ENCODE measurements around the gene STK11IP. TPM values are rescaled to one million over a fixed set of nuclear protein-coding genes. Genes with fewer than 3 reads are reported as not detected.

Gene STK11IP
- total and polyA plus RNA-seq, 9 donors = 12.7 to 23.8 (median 18.9) TPM

DNA sequence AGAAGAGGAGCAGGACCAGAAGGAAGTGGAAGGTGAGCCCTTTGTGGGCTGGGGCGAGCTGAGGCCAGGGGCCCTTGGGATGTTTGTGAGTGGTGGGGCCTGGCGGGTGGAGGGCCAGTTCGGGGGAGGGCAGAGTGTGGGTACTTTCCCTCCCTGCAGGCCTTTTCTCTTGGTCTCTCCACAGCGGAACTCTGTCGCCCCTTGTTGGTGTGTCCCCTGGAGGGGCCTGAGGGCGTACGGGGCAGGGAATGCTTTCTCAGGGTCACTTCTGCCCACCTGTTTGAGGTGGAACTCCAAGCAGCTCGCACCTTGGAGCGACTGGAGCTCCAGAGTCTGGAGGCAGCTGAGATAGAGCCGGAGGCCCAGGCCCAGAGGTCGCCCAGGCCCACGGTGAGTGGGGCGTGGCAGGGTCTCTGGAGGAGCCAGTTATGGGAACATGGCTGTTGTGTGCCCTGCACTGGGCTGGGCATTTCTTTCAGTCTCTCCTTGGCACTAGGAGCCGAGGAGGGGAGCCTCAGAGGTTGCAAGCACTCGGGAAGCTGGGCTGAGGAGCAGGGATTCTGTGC, 10.8 kb downstream of the STK11IP start:
- DNase-seq = no peak
- peaks cover 70% of the 10 kb centered on the region for H3K36me3 ChIP-seq (ENCODE audit: control insufficient read depth, insufficient read depth, low read length)
- no peak overlapping the region for H3K27ac ChIP-seq (ENCODE audit: low read length)
- no peaks in the 10 kb centered on the region for H3K9me3 ChIP-seq (replicated peaks; ENCODE audit: control insufficient read depth, low read depth, low read length)
- H3K4me1 ChIP-seq (ENCODE audit: control insufficient read depth, insufficient read depth, low read length) = peaks cover 9% of the 10 kb centered on the region
- H3K4me3 ChIP-seq (ENCODE audit: low read length) = no peak overlapping the region
- H3K27me3 ChIP-seq (ENCODE audit: control insufficient read depth, insufficient read depth, low read length) = no peaks in the 10 kb centered on the region
- 94% methylated on average over 11 of the region's 15 CpGs for WGBS (ENCODE audit: insufficient coverage)

- Histone ChIP-seq H3K9me3 (replicated peaks; ENCODE audit: control insufficient read depth, low read depth, low read length) (no peaks in the 10 kb centered on the region), H3K4me1 (ENCODE audit: control insufficient read depth, insufficient read depth, low read length) (peaks cover 11% of the 10 kb centered on the region), H3K27ac (ENCODE audit: low read length) (no peak overlapping the region), H3K4me3 (ENCODE audit: low read length) (no peak overlapping the region), H3K27me3 (ENCODE audit: control insufficient read depth, insufficient read depth, low read length) (no peaks in the 10 kb centered on the region), H3K36me3 (ENCODE audit: control insufficient read depth, insufficient read depth, low read length) (peaks cover 68% of the 10 kb centered on the region)
- no peak for DNase-seq
- WGBS (ENCODE audit: insufficient coverage) = 65% methylated on average over 9 of the region's 13 CpGs
Observed at GRCh38 chr2:219609149-219609750, 11.6 kb downstream of the STK11IP start.

GRCh38 chr2:219611306-219611705, 13.6 kb downstream of the STK11IP start:
- no peak for DNase-seq
- Histone ChIP-seq H3K36me3 (ENCODE audit: control insufficient read depth, insufficient read depth, low read length) (peaks cover 73% of the 10 kb centered on the region), H3K4me1 (ENCODE audit: control insufficient read depth, insufficient read depth, low read length) (peaks cover 12% of the 10 kb centered on the region), H3K9me3 (replicated peaks; ENCODE audit: control insufficient read depth, low read depth, low read length) (no peaks in the 10 kb centered on the region), H3K27ac (ENCODE audit: low read length) (no peak overlapping the region), H3K27me3 (ENCODE audit: control insufficient read depth, insufficient read depth, low read length) (no peaks in the 10 kb centered on the region), H3K4me3 (ENCODE audit: low read length) (no peak overlapping the region)
- WGBS (ENCODE audit: insufficient coverage) = 97% methylated on average over 5 of the region's 9 CpGs

GRCh38 chr2:219611866-219612576, 14.4 kb downstream of the STK11IP start:
- H3K27me3 ChIP-seq (ENCODE audit: control insufficient read depth, insufficient read depth, low read length) = no peaks in the 10 kb centered on the region
- H3K36me3 ChIP-seq (ENCODE audit: control insufficient read depth, insufficient read depth, low read length) = peaks cover 68% of the 10 kb centered on the region
- no peak overlapping the region for H3K27ac ChIP-seq (ENCODE audit: low read length)
- no peak overlapping the region for H3K4me3 ChIP-seq (ENCODE audit: low read length)
- 70% methylated on average over 11 of the region's 12 CpGs for WGBS (ENCODE audit: insufficient coverage)
- no peaks in the 10 kb centered on the region for H3K9me3 ChIP-seq (replicated peaks; ENCODE audit: control insufficient read depth, low read depth, low read length)
- H3K4me1 ChIP-seq (ENCODE audit: control insufficient read depth, insufficient read depth, low read length) = peaks cover 12% of the 10 kb centered on the region
- DNase-seq = no peak

DNA sequence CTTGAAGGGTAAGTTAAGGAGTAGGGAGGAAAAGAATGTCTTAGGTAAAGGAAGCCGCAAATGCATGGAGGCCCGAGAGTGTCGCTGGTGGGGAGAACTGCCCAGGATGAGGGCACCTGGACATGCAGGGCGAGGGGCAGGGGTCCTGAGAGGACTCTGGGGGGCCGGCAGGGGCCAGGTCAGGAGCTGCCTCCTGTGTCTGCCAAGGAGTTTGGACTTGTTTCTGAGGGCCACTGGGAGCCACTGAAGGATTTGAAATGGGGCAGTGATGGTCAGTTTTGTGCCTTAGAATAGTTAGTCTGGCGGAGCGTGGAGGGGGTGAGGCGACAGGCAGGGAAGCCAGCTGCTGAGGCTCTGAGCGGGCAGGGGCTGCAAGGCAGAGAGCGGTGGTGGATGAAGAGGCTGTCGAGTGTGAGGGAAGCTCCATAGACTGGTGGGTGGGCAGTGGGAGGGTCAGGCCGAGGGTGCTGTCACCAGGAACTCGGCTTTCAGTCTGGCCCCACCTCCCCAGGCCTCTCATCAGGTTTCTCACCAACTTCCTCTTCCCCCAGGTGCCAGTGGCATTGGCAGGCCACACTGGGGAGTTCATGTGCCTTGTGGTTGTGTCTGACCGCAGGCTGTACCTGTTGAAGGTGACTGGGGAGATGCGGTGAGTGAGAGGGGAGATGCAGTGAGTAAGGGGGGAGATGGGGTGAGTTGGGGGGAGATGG, 15.1 kb downstream of the STK11IP start:
- Histone ChIP-seq H3K4me3 (ENCODE audit: low read length) (no peak overlapping the region), H3K36me3 (ENCODE audit: control insufficient read depth, insufficient read depth, low read length) (peaks cover 66% of the 10 kb centered on the region), H3K27ac (ENCODE audit: low read length) (no peak overlapping the region), H3K27me3 (ENCODE audit: control insufficient read depth, insufficient read depth, low read length) (no peaks in the 10 kb centered on the region), H3K4me1 (ENCODE audit: control insufficient read depth, insufficient read depth, low read length) (peaks cover 12% of the 10 kb centered on the region), H3K9me3 (replicated peaks; ENCODE audit: control insufficient read depth, low read depth, low read length) (no peaks in the 10 kb centered on the region)
- no peak for DNase-seq
- 83% methylated on average over 11 of the region's 15 CpGs for WGBS (ENCODE audit: insufficient coverage)

GRCh38 chr2:219613461-219614070, 15.9 kb downstream of the STK11IP start:
- peaks cover 58% of the 10 kb centered on the region for H3K36me3 ChIP-seq (ENCODE audit: control insufficient read depth, insufficient read depth, low read length)
- H3K4me1 ChIP-seq (ENCODE audit: control insufficient read depth, insufficient read depth, low read length) = peaks cover 12% of the 10 kb centered on the region
- H3K4me3 ChIP-seq (ENCODE audit: low read length) = no peak overlapping the region
- no peaks in the 10 kb centered on the region for H3K9me3 ChIP-seq (replicated peaks; ENCODE audit: control insufficient read depth, low read depth, low read length)
- DNase-seq = no peak
- no peaks in the 10 kb centered on the region for H3K27me3 ChIP-seq (ENCODE audit: control insufficient read depth, insufficient read depth, low read length)
- no peak overlapping the region for H3K27ac ChIP-seq (ENCODE audit: low read length)
- WGBS (ENCODE audit: insufficient coverage) = 97% methylated on average over 5 of the region's 11 CpGs

- no peaks in the 10 kb centered on the region for H3K9me3 ChIP-seq (replicated peaks; ENCODE audit: control insufficient read depth, low read depth, low read length)
- H3K27me3 ChIP-seq (ENCODE audit: control insufficient read depth, insufficient read depth, low read length) = no peaks in the 10 kb centered on the region
- peaks cover 12% of the 10 kb centered on the region for H3K4me1 ChIP-seq (ENCODE audit: control insufficient read depth, insufficient read depth, low read length)
- peaks cover 51% of the 10 kb centered on the region for H3K36me3 ChIP-seq (ENCODE audit: control insufficient read depth, insufficient read depth, low read length)
- no peak overlapping the region for H3K27ac ChIP-seq (ENCODE audit: low read length)
- WGBS (ENCODE audit: insufficient coverage) = 89% methylated on average over 8 of the region's 11 CpGs
- no peak overlapping the region for H3K4me3 ChIP-seq (ENCODE audit: low read length)
- DNase-seq = no peak
Observed at GRCh38 chr2:219614076-219614860, 16.6 kb downstream of the STK11IP start.

GRCh38 chr2:219615036-219615435, 17.4 kb downstream of the STK11IP start:
- Histone ChIP-seq H3K27ac (ENCODE audit: low read length) (no peak overlapping the region), H3K4me1 (ENCODE audit: control insufficient read depth, insufficient read depth, low read length) (peaks cover 12% of the 10 kb centered on the region), H3K9me3 (replicated peaks; ENCODE audit: control insufficient read depth, low read depth, low read length) (no peaks in the 10 kb centered on the region), H3K27me3 (ENCODE audit: control insufficient read depth, insufficient read depth, low read length) (no peaks in the 10 kb centered on the region), H3K36me3 (ENCODE audit: control insufficient read depth, insufficient read depth, low read length) (peaks cover 49% of the 10 kb centered on the region), H3K4me3 (ENCODE audit: low read length) (no peak overlapping the region)
- WGBS (ENCODE audit: insufficient coverage) = 86% methylated on average over 10 of the region's 11 CpGs
- DNase-seq = no peak

DNA sequence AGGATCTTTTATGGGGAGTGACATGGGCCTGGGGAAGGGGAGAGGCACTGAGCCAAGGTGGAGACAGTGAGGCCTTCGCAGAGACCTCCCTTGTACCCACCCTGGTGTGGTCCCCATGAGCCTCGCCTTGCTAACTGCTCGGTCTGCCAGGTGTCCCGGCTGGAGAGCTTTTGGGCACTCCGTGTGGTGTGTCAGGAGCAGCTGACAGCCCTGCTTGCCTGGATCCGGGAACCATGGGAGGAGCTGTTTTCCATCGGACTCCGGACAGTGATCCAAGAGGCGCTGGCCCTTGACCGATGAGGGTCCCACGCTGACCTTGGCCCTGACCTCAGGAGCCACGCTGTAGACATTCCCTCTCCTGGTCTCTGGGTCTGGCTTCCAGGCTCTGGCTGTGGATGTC, 18.2 kb downstream of the STK11IP start:
- Histone ChIP-seq H3K4me1 (ENCODE audit: control insufficient read depth, insufficient read depth, low read length) (peaks cover 13% of the 10 kb centered on the region), H3K27ac (ENCODE audit: low read length) (no peak overlapping the region), H3K4me3 (ENCODE audit: low read length) (no peak overlapping the region), H3K36me3 (ENCODE audit: control insufficient read depth, insufficient read depth, low read length) (peaks cover 44% of the 10 kb centered on the region), H3K9me3 (replicated peaks; ENCODE audit: control insufficient read depth, low read depth, low read length) (no peaks in the 10 kb centered on the region), H3K27me3 (ENCODE audit: control insufficient read depth, insufficient read depth, low read length) (no peaks in the 10 kb centered on the region)
- 89% methylated on average over 11 of the region's 12 CpGs for WGBS (ENCODE audit: insufficient coverage)
- DNase-seq = no peak
